Cardiac muscle cell (in vitro differentiated cells and primary cell): Measurements from ENCODE around the gene ARHGAP15. TPM values are rescaled to one million over a fixed set of nuclear protein-coding genes. Genes with fewer than 3 reads are reported as not detected.

ENCODE experiments used
- DNase-seq, 2 donors: peaks; one replicate each; pipeline versions ENCODE4 v3.0.0 to v3.0.0-alpha.2; 2010 to 2017; ENCODE audit warnings: low read depth in 1 of 2, low spot score in 1 of 2
- H3K27ac ChIP-seq: fragments of 200-600 bp; sonication (generic); 2 replicates; pipeline ENCODE4 v1.5.1; 2016
- H3K27me3 ChIP-seq: fragments of 200-600 bp; sonication (generic); 2 replicates; pipeline ENCODE4 v1.6.0; 2016; ENCODE audit warnings: control low read depth
- H3K36me3 ChIP-seq: fragments of 200-600 bp; sonication (generic); 2 replicates; pipeline ENCODE4 v1.5.1; 2016; ENCODE audit warnings: control low read depth
- H3K4me1 ChIP-seq: fragments of 200-600 bp; sonication (generic); 2 replicates; pipeline ENCODE4 v1.8.1; 2017; ENCODE audit warnings: low read depth, mild to moderate bottlenecking, mixed run types
- H3K4me3 ChIP-seq: fragments of 200-600 bp; sonication (generic); 2 replicates; pipeline ENCODE4 v1.5.1; 2016; ENCODE audit warnings: mild to moderate bottlenecking
- H3K9me3 ChIP-seq: fragments of 200-600 bp; sonication (generic); 2 replicates; pipeline ENCODE4 v1.5.1; 2017; ENCODE audit warnings: low read depth, mild to moderate bottlenecking, control low read depth
- CTCF ChIP-seq: IDR thresholded peaks from 2 replicates; pipeline ENCODE4 v1.5.1; 2012; ENCODE audit warnings: low read depth, mild to moderate bottlenecking, low read length
- polyA plus RNA-seq: library from polyadenylated mRNA; unstranded; fragments of >200 nt; fragmentation: Nextera tagmentation; extraction: Ambion mirVana; gene quantifications from 2 replicates; pipeline ENCODE4 v1.2.1, GENCODE V29; 2016
- total RNA-seq: library from RNA; depleted of rRNA; stranded (reverse); fragments of >200 nt; gene quantifications from 2 replicates; pipeline ENCODE4 v1.2.3, GENCODE V29; 2016

The ARHGAP15 gene
- total and polyA plus RNA-seq, 2 experiments from 2014 or later = not detected

- no peak overlapping the region for H3K4me3 ChIP-seq
- H3K36me3 ChIP-seq = no peaks in the 10 kb centered on the region
- DNase-seq = no peak
- no peaks in the 10 kb centered on the region for H3K9me3 ChIP-seq
- TF ChIP-seq CTCF = no peak
- H3K27me3 ChIP-seq = no peaks in the 10 kb centered on the region
- no peaks in the 10 kb centered on the region for H3K4me1 ChIP-seq
- no peak overlapping the region for H3K27ac ChIP-seq
Measured at GRCh38 chr2:143608758-143609157, 479.5 kb downstream of the ARHGAP15 start.

GRCh38 chr2:143611336-143611735 is 482.1 kb downstream of the ARHGAP15 start:
- H3K4me3 ChIP-seq = no peak overlapping the region
- no peaks in the 10 kb centered on the region for H3K4me1 ChIP-seq
- H3K27me3 ChIP-seq = no peaks in the 10 kb centered on the region
- DNase-seq = no peak
- no peaks in the 10 kb centered on the region for H3K9me3 ChIP-seq
- no peaks in the 10 kb centered on the region for H3K36me3 ChIP-seq
- no peak overlapping the region for H3K27ac ChIP-seq
- TF ChIP-seq CTCF = no peak

- H3K36me3 ChIP-seq = no peaks in the 10 kb centered on the region
- H3K27me3 ChIP-seq = no peaks in the 10 kb centered on the region
- TF ChIP-seq CTCF = no peak
- no peaks in the 10 kb centered on the region for H3K4me1 ChIP-seq
- H3K27ac ChIP-seq = no peak overlapping the region
- peak in 1 of 2 donors; percentile 84 for DNase-seq
- H3K9me3 ChIP-seq = no peaks in the 10 kb centered on the region
- H3K4me3 ChIP-seq = no peak overlapping the region
Measured at GRCh38 chr2:143615562-143615961, 486.3 kb downstream of the ARHGAP15 start.

GRCh38 chr2:143616452-143616851 is 487.2 kb downstream of the ARHGAP15 start:
- Histone ChIP-seq H3K27me3 (no peaks in the 10 kb centered on the region), H3K4me3 (no peak overlapping the region), H3K4me1 (no peaks in the 10 kb centered on the region), H3K36me3 (no peaks in the 10 kb centered on the region), H3K27ac (no peak overlapping the region), H3K9me3 (no peaks in the 10 kb centered on the region)
- no peak for TF ChIP-seq CTCF
- no peak for DNase-seq

- Histone ChIP-seq H3K27ac (no peak overlapping the region), H3K9me3 (no peaks in the 10 kb centered on the region), H3K27me3 (no peaks in the 10 kb centered on the region), H3K4me1 (no peaks in the 10 kb centered on the region), H3K4me3 (no peak overlapping the region), H3K36me3 (no peaks in the 10 kb centered on the region)
- DNase-seq = no peak
- TF ChIP-seq CTCF = no peak
Measured at GRCh38 chr2:143617803-143618415, 488.7 kb downstream of the ARHGAP15 start.

- no peaks in the 10 kb centered on the region for H3K9me3 ChIP-seq
- no peaks in the 10 kb centered on the region for H3K27me3 ChIP-seq
- H3K36me3 ChIP-seq = no peaks in the 10 kb centered on the region
- H3K4me3 ChIP-seq = no peak overlapping the region
- H3K4me1 ChIP-seq = no peaks in the 10 kb centered on the region
- DNase-seq = no peak
- TF ChIP-seq CTCF = no peak
- no peak overlapping the region for H3K27ac ChIP-seq
Measured at GRCh38 chr2:143622106-143622505, 492.9 kb downstream of the ARHGAP15 start.
